Right kidney (tissue), 1 donor: ENCODE results near the gene TFEB.
A peak's percentile ranks its signal among the peaks of the same experiment; 100 is the strongest.

Experiments
- DNase-seq: peaks from one replicate; pipeline ENCODE4 v3.0.0-alpha.2; 2016

TFEB gene

DNA sequence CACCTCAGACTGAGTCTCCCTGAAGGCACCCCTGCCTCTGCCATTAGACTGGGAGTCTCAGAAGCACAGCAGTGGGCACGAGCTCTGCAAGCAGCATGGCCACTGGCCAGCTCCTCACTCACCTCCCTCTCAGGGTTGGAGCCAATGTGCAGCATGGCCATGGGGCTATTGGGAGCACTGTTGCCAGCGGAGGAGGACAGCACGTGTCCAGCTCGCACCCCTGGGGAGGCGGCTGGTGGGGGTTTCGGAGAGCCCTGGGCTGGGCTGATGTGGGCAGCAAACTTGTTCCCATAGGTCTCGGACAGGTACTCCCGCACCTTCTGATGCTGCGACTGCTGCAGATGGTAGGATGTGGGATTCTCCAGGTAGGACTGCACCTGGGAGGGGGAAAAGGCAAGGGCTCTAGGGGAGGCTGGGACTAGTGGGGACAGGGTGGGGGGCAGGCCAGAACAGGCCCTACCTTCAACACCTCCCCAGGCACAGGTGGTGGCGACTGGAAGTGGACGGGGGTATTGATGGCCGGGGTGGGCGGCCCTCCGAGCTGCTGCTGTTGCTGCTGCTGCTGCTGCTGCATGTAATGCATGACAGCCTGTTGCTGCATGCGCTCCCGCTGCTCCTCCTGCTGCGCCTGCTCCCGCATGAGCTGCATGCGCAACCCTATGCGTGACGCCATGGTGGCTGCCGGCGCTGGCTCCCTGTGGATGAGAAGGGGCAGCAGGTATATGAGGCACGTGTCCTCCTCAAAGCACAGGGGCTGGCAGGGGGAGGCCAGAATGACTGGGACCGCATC lies 44.7 kb downstream of the TFEB start:
- DNase-seq: no peak

DNA sequence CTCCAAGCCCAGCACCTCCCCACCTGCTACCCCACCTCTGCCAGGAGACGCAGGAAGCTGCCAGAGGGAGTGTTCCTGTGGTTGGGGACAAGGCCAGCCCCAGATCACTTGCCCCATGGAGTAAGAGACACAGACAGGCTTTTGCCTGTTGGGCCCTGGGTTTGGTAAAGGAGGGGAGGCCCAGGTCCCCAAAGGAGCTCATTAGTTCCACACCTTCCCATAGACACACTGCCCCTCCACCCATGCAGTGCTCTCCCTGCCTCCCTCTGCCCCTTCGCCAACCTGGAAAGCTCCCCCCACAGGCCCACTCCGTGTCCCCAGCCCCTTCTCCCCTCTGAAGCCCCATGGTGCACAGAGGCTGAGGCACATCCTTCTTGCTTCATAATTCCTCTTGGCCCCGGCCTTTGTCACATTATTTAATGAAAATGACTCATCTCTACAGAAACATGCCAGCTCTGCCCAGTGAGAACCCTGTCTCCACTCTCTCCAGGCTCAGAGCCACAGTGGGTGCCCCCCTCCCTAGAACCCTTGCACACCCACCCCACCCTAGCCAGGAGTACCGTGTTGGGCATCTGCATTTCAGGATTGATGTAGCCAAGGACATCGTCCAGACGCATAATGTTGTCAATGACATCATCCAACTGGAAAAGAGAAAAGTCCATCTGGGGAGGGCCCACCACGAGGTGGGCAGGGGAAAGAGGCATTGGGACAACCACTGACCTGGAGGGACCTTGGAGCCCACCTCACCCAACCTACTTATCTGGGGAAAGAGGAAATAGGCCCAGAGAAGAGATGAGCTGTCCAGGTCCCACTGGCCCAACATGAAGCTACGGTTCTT lies 46.0 kb downstream of the TFEB start:
- no peak for DNase-seq

DNA sequence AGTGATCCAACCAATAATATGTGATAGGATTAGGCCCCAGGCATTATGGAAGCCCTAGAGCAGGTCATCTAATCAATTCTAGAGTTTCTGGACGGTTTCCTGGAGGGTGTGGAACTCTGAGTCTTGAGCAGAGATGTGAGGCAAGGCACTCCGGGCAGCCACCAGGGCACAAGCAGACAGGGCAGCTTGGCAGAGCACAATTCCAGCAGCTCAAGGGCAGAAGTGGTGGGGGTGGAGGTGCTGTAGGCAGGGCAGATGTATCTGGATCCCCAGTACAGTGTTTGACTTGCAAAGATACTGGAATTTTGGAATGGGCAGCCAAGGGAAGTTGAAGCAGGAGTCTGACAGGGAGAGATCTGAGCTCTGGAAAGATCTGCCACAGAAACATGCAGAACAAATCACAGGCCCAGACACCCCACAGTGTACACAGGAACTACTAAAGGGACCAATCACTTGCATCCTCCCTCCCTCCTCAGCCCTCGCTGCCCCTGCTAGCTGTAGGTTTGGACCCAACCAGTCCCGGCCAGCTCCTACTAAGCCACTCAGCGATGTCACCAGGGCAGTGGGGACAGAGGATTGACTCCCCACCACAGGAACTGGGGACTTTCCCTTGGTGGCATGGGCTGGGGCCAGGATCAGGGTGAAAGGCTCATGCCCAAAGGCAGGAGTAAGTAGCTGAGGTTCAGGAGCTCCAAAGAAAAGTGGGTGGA lies 47.0 kb downstream of the TFEB start:
- DNase-seq: no peak

GRCh38 chr6:41687501-41688175 lies 47.8 kb downstream of the TFEB start:
- DNase-seq: no peak

DNA sequence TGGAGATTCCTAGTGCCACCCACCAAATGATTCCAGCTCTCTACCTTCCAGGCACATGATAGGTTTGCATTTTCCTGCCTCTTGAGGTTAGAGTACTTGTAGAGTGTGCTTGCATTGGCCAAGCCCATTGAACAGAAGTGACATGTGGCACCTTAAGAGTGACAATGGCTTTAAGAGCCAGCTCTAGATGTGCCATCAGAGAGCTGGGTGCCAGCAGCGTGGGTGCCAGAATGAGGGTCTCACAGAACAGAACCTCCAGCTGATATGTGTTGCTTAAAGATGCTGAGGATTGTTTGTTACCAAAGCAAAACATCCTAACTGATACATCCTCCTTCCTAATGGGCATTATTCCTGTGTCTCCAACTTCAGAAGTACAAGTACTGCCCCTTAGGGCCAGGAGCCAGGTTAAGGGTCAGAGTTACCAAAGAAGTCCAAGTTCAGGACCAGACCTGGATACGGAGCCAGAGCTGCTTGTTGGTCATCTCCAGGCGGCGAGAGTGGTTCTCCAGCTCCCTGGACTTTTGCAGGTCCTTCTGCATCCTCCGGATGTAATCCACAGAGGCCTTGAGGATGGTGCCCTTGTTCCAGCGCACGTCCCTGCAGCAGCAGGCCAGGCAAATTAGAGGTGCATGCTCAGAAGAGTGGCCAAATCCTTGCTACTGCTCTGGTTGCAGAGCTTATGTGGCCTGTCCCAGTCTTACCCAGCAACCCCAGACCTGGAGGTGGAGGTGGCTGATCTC lies 49.6 kb downstream of the TFEB start:
- DNase-seq: no peak

- no peak for DNase-seq
These were observed 50.9 kb downstream of the TFEB start for GRCh38 chr6:41684311-41685180.

- no peak for DNase-seq
These were observed 51.7 kb downstream of the TFEB start for GRCh38 chr6:41683523-41684310.

GRCh38 chr6:41683273-41683522 lies 52.2 kb downstream of the TFEB start:
- peak; percentile 95 for DNase-seq

GRCh38 chr6:41682497-41683272 lies 52.7 kb downstream of the TFEB start:
- peak; percentile 55 for DNase-seq

DNA sequence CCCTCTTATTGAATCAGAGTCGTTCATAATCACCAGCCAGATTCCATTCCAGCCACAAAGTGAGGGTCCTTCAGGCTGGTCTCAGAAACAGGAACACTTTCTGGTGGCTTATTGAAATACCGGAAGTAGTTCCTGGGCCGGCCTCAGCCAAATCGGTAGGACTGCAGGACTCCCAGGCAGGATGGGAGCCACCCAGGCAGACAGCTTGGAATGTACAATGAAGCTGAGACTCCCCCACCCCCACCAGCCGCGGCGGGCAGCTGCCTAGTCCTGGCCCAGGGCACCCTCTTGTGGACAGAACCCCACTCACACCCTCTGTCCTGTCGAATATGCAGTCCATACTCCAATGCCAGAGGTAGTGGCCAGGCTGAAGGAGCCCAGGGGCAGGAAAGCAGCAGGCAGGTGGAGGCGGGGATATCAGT lies 53.3 kb downstream of the TFEB start:
- peak; percentile 74 for DNase-seq

DNA sequence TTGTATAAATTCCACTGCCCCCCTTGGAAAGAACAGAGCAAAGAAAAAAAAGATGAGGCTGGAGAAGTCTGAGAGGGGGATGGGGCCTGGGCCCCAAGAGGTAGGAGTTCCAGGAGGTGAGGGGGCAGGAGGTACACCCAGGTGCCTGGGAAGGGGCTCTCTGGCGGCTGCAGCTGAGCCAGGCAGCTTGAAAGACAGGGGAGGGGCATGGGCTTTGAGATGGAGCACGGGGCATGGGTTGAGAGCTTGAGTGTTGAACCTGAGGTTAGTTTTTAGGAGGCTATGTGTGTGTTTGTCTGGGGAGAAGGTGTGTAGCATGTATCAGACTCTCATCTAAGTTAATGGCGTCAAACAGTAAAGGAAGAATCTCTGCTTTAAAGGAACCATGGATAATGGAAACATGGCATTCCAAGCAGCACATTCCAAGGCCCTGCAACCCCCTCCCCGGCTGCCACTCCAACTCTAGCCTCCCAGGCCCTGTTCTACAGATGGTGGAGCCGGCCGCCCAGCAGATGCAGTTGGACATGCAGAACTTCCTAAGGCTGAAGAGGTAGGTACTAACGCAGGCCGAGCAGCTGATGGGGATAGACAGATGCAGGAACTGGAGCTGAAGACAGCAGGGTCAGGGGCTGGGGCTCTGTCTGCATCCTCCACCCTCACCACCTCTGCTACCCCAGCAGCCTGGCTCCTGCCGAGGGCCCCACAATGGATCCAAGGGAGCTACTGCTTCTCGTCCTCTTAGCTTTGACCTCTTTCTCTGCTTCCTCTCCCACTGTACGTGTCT lies 55.0 kb downstream of the TFEB start:
- no peak for DNase-seq

DNA sequence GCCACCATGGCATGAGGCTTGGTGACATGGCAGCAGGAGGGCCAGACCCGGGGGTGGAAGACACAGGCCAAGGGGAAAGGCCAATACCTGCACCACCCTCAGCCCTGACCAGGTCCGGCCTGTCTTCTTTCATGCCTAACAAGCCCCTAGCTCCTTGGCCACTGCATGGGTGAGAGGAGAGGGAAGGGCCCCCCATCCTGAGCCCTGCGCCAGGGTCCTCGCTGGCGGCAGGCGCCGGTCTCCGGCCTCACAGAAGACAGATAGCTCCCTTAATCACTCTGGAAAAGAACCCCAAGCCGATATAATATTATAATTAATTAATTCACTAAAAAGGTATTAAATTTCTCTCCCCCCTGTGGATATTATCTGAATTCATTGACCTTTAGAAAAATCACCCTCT lies 55.7 kb downstream of the TFEB start:
- no peak for DNase-seq

DNA sequence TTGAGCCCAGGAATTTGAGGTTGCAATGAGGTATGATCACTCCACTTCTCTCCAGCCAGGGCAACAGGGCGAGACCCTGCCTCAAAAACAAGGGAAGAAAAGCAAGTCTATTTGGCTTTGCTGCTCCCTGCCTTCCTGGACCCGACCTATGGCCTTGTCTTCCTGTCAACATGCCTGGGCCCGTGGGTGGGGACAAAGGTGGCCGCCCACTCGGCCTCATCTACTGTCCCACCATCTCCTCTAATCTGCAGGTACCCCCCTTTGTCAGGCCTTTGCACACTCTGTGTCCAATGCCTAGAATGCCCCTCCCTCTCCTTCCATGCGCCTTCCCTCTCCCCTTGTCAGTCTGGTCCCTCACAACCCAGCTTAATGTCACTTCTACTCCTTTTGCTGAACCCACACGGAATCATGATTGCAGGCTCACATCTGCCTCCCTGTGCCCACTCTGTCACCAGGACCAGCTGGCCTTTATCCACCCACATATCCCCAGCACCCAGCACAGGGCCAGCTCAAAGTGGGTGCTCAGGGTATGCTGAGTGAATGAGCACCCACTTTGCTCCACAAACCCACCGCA lies 56.8 kb downstream of the TFEB start:
- DNase-seq: no peak

DNA sequence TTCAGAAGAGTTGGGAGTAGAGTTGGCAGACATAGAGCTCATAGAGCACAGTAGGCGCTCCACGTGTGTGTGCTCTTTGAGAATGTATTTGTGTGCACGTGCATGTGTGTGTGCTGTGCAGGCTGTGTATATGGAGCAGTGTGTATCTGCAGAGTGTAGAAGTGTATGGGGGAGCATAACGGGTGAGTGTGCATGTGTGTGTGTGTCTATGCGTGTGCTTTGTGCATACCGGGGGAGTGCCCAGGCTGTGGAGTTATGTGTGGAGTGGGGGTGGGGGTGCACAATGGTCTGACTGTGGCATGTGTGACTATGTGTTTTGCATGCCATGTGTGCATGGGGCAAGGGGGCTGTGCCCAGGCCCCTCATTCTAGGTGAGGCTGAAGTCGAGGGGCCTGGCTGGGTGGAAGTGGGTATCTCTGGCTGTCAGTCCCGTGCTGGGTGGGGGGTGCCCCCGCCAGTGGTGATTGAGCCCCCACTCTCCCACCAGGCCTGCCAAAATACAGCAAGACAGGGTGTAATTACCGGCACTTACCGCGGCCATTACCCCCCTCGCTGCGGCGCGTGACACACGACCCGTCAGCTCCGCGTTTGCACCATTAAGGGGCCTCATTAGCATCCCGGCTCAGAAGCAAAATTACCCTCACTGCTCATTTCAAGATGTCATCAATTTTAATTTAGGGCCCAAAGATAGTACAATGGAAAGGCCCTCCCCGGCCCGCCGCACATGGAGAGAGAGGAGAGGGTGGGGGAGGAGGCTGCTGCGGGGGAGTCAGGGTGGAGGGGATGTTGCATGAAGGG lies 58.1 kb downstream of the TFEB start:
- no peak for DNase-seq

GRCh38 chr6:41676431-41676830 lies 59.0 kb downstream of the TFEB start:
- no peak for DNase-seq

DNA sequence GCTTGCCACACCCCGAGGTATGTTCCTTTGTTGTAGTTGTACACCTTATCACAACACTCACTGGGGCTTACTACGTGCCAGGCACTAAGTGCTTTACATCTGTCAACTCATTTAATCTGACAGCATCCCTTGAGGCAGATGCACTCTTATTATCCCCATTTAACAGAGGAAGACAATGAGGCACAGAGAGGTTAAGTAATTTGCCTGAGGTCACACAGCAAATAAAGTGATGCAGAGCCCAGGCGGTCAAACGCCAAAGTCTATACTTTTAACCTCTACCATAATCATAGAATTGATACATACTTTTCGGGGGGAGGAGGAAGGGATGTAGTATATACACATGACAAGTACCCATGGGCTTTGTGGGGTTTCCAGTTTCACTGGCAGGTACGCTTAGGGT lies 59.4 kb downstream of the TFEB start:
- no peak for DNase-seq

GRCh38 chr6:41675176-41675775 lies 60.1 kb downstream of the TFEB start:
- DNase-seq: no peak
